ENCODE data around the gene ITFG2.
"Not testable (repeated sequence)": the region's sequence is repeated elsewhere in the genome, so short reads cannot be mapped to it uniquely, and the experiment has no call there.

ITFG2 gene

GRCh38 chr12:2832550-2833127 is 20.2 kb downstream of the ITFG2 start:
- no peak for DNase-seq

GRCh38 chr12:2833327-2833726 is 20.9 kb downstream of the ITFG2 start:
- no peak for DNase-seq

GRCh38 chr12:2833810-2834209 is 21.3 kb downstream of the ITFG2 start:
- DNase-seq: no peak

GRCh38 chr12:2834581-2835491 is 22.4 kb downstream of the ITFG2 start, which contains the start of gene NRIP2:
TSS of gene NRIP2 (minus strand) at chr12:2835035. CDS start at chr12:2834983, 52 bp downstream.
- DNase-seq: no peak

- DNase-seq: no peak
These were observed 23.4 kb downstream of the ITFG2 start for GRCh38 chr12:2835691-2836403.

GRCh38 chr12:2836574-2836973 is 24.1 kb downstream of the ITFG2 start:
- DNase-seq: no peak

GRCh38 chr12:2841056-2841650 is 28.7 kb downstream of the ITFG2 start:
- DNase-seq: no peak

- DNase-seq: no peak
These were observed 30.5 kb downstream of the ITFG2 start for GRCh38 chr12:2842948-2843347.

GRCh38 chr12:2844786-2845185 is 32.3 kb downstream of the ITFG2 start:
- DNase-seq: no peak

- DNase-seq: no peak
These were observed 32.8 kb downstream of the ITFG2 start for GRCh38 chr12:2845280-2845679.

- no peak for DNase-seq
These were observed 39.5 kb downstream of the ITFG2 start for GRCh38 chr12:2851931-2852330.

GRCh38 chr12:2853626-2854025 is 41.2 kb downstream of the ITFG2 start:
- DNase-seq: peak; percentile 10 to 49

- no peak for DNase-seq
These were observed 42.4 kb downstream of the ITFG2 start for GRCh38 chr12:2854669-2855453.

- no peak for DNase-seq
These were observed 43.1 kb downstream of the ITFG2 start for GRCh38 chr12:2855546-2855945.

GRCh38 chr12:2856051-2856450 is 43.6 kb downstream of the ITFG2 start:
- DNase-seq: no peak

- no peak for DNase-seq
These were observed 44.6 kb downstream of the ITFG2 start, which contains the start of gene TEX52 for GRCh38 chr12:2857021-2857431. TSS of gene TEX52 (minus strand) at chr12:2857039. CDS start at chr12:2857026, 13 bp downstream.

GRCh38 chr12:2857576-2857975 is 45.1 kb downstream of the ITFG2 start:
- no peak for DNase-seq

- DNase-seq: no peak
These were observed 45.9 kb downstream of the ITFG2 start for GRCh38 chr12:2858334-2858733.

GRCh38 chr12:2858944-2859421 is 46.5 kb downstream of the ITFG2 start:
- DNase-seq: no peak

- DNase-seq: no peak
These were observed 47.7 kb downstream of the ITFG2 start for GRCh38 chr12:2860170-2860569.

GRCh38 chr12:2862876-2863275 is 50.4 kb downstream of the ITFG2 start:
- no peak for DNase-seq

GRCh38 chr12:2863402-2863801 is 50.9 kb downstream of the ITFG2 start:
- DNase-seq: not testable (repeated sequence)
